Measurements from ENCODE around the gene THAP11.
"Not testable (repeated sequence)": the region's sequence is repeated elsewhere in the genome, so short reads cannot be mapped to it uniquely, and the experiment has no call there.

DNA sequence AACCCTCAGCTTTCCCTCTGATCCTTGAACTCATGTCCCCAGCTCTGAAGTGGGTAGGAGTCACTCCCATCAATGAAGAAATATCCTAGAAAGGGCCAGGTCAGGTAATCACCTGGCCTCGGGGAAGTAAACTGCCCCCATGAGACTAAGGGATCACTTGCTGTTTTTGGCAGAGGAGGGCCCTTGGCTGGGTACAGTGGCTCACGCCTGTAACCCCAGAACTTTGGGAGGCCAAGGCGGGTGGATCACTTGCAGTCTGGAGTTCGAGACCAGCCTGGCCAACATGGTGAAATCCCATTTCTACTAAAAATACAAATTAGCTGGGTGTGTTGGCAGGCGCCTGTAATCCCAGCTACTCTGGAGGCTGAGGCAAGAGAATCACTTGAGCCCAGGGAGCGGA, 21.9 kb downstream of the THAP11 start:
- not testable (repeated sequence) for TF ChIP-seq POLR2A (IDR thresholded peaks at IDR 0.05; ENCODE audit: low read depth, low read length); TAF1 (IDR thresholded peaks at IDR 0.05; ENCODE audit: borderline replicate concordance, low read depth, low read length); POLR2AphosphoS5 (IDR thresholded peaks at IDR 0.05; ENCODE audit: low read depth, low read length)
